DND-41 (cell line): ENCODE measurements around the gene AP5B1.

ENCODE experiments used
- EZH2 ChIP-seq: IDR thresholded peaks from 3 replicates; pipeline ENCODE4 v1.6.1; 2012; ENCODE audit warnings: borderline replicate concordance, low read depth, mild to moderate bottlenecking, moderate library complexity, low read length, inconsistent platforms; ENCODE audit not compliant: severe bottlenecking
- TF ChIP-seq, protein P1 (sequence below): IDR thresholded peaks from 2 replicates; pipeline ENCODE4 v1.5.1; 2012; ENCODE audit warnings: borderline replicate concordance, low read length, moderate library complexity, mild to moderate bottlenecking; ENCODE audit not compliant: poor library complexity, severe bottlenecking; ENCODE audit errors: extremely low read depth

DNA sequence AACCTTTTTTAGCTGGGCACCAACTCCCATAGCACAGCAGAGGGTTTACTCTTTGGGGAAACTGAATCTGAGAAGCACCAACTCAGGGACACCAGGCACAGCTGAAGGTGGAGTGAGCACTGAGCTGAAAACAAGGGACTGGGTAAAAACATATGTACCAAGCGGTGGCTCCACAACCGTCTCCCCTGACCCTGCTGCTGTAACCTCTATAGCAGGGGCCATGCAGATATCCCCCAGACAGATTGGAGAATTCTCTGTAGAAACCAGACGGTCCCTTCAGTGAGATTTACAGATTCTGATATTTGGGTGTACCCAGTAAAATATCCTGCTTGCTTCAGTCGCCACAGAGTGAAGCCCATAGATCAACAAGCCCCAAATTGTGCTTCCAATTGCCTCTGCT is 48.7 kb upstream of the AP5B1 start:
- TF ChIP-seq, protein P1, sequence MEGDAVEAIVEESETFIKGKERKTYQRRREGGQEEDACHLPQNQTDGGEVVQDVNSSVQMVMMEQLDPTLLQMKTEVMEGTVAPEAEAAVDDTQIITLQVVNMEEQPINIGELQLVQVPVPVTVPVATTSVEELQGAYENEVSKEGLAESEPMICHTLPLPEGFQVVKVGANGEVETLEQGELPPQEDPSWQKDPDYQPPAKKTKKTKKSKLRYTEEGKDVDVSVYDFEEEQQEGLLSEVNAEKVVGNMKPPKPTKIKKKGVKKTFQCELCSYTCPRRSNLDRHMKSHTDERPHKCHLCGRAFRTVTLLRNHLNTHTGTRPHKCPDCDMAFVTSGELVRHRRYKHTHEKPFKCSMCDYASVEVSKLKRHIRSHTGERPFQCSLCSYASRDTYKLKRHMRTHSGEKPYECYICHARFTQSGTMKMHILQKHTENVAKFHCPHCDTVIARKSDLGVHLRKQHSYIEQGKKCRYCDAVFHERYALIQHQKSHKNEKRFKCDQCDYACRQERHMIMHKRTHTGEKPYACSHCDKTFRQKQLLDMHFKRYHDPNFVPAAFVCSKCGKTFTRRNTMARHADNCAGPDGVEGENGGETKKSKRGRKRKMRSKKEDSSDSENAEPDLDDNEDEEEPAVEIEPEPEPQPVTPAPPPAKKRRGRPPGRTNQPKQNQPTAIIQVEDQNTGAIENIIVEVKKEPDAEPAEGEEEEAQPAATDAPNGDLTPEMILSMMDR, result no peak
- TF ChIP-seq EZH2, result no peak
